Liver (tissue), 9 donors: ENCODE measurements around the gene KHNYN. TPM values are rescaled to one million over a fixed set of nuclear protein-coding genes. Genes with fewer than 3 reads are reported as not detected.

Experiments
- DNase-seq: peaks from one replicate; pipeline ENCODE4 v3.0.0-alpha.2; 2017; ENCODE audit warnings: low spot score
- H3K27ac ChIP-seq, 2 donors: one replicate each; pipeline ENCODE4 v1.7.0; 2013; ENCODE audit warnings: inconsistent platforms in 2 of 2, low read length in 2 of 2, control low read depth in 1 of 2, low read depth in 1 of 2, mild to moderate bottlenecking in 1 of 2
- H3K27me3 ChIP-seq, 4 donors: one replicate each; pipeline versions ENCODE4 v1.6.1 to v1.7.0; 2013; ENCODE audit warnings: low read length in 3 of 4, inconsistent platforms in 1 of 4, mild to moderate bottlenecking in 1 of 4, moderate library complexity in 1 of 4; ENCODE audit not compliant: control insufficient read depth in 4 of 4, insufficient read depth in 4 of 4
- H3K36me3 ChIP-seq, 4 donors: one replicate each; pipeline versions ENCODE4 v1.6.1 to v1.7.0; 2013; ENCODE audit warnings: low read length in 3 of 4, mild to moderate bottlenecking in 3 of 4, low read depth in 1 of 4, moderate library complexity in 1 of 4; ENCODE audit not compliant: control insufficient read depth in 4 of 4, insufficient read depth in 3 of 4
- H3K4me1 ChIP-seq, 4 donors: one replicate each; pipeline versions ENCODE4 v1.6.1 to v1.7.0; 2013; ENCODE audit warnings: low read length in 3 of 4, mild to moderate bottlenecking in 3 of 4, moderate library complexity in 1 of 4; ENCODE audit not compliant: control insufficient read depth in 4 of 4, insufficient read depth in 4 of 4
- H3K4me3 ChIP-seq, 3 donors: one replicate each; pipeline versions ENCODE4 v1.6.1 to v1.7.0; 2013; ENCODE audit warnings: low read length in 3 of 3, control low read depth in 1 of 3, low read depth in 1 of 3, mild to moderate bottlenecking in 1 of 3
- H3K9ac ChIP-seq, 2 donors: one replicate each; pipeline ENCODE4 v1.7.0; 2013; ENCODE audit warnings: low read length in 2 of 2, mild to moderate bottlenecking in 2 of 2, moderate library complexity in 2 of 2, control low read depth in 1 of 2, low read depth in 1 of 2
- H3K9me3 ChIP-seq, 4 donors: one replicate each; pipeline versions ENCODE4 v1.6.1 to v1.7.0; 2013; ENCODE audit warnings: low read length in 3 of 4; ENCODE audit not compliant: control insufficient read depth in 4 of 4
- ATF3 ChIP-seq: IDR thresholded peaks from 2 replicates; pipeline ENCODE4 v1.6.1; 2016; ENCODE audit warnings: antibody characterized with exemption
- CTCF ChIP-seq: fragments of 150-350 bp; IDR thresholded peaks from 2 replicates; pipeline ENCODE4 v1.5.1; 2017; ENCODE audit warnings: improper control_type of control experiment, low read depth, low read length; ENCODE audit not compliant: missing input control
- EGR1 ChIP-seq, 2 donors: IDR thresholded peaks; 2 replicates each; pipeline ENCODE4 v1.6.1; 2016 to 2018; ENCODE audit warnings: antibody characterized with exemption in 2 of 2, low read depth in 2 of 2
- FOXA1 ChIP-seq: IDR thresholded peaks from 2 replicates; pipeline ENCODE4 v1.6.1; 2016; ENCODE audit warnings: antibody characterized with exemption
- FOXA2 ChIP-seq: IDR thresholded peaks from 2 replicates; pipeline ENCODE4 v1.6.1; 2016; ENCODE audit warnings: antibody characterized with exemption
- GABPA ChIP-seq, 2 donors: IDR thresholded peaks in 1 of 2; conservative IDR thresholded peaks in 1 of 2; 2 replicates each; pipeline ENCODE4 v1.6.1; 2016; ENCODE audit warnings: antibody characterized with exemption in 2 of 2, mild to moderate bottlenecking in 1 of 2, moderate library complexity in 1 of 2
- HNF4A ChIP-seq, 2 donors: conservative IDR thresholded peaks; 2 replicates each; pipeline ENCODE4 v1.6.1; 2016; ENCODE audit warnings: antibody characterized with exemption in 2 of 2, mild to moderate bottlenecking in 2 of 2
- HNF4G ChIP-seq: IDR thresholded peaks from 2 replicates; pipeline ENCODE4 v1.6.1; 2016; ENCODE audit warnings: antibody characterized with exemption
- JUND ChIP-seq, 2 donors: IDR thresholded peaks; 2 replicates each; pipeline ENCODE4 v1.6.1; 2016; ENCODE audit warnings: antibody characterized with exemption in 2 of 2
- NR2F2 ChIP-seq: IDR thresholded peaks from 2 replicates; pipeline ENCODE4 v1.6.1; 2016; ENCODE audit warnings: antibody characterized with exemption
- RAD21 ChIP-seq, 2 donors: IDR thresholded peaks; 2 replicates each; pipeline ENCODE4 v1.6.1; 2016; ENCODE audit warnings: antibody characterized with exemption in 2 of 2, mild to moderate bottlenecking in 2 of 2
- RXRA ChIP-seq, 2 donors: IDR thresholded peaks; 2 replicates each; pipeline ENCODE4 v1.6.1; 2017 to 2018; ENCODE audit warnings: antibody characterized with exemption in 2 of 2, mild to moderate bottlenecking in 1 of 2
- SP1 ChIP-seq: IDR thresholded peaks from 2 replicates; pipeline ENCODE4 v1.6.1; 2018; ENCODE audit warnings: antibody characterized with exemption, mild to moderate bottlenecking
- TAF1 ChIP-seq: conservative IDR thresholded peaks from 2 replicates; pipeline ENCODE4 v1.6.1; 2016; ENCODE audit warnings: antibody characterized with exemption, mild to moderate bottlenecking
- YY1 ChIP-seq: IDR thresholded peaks from 2 replicates; pipeline ENCODE4 v1.6.1; 2016; ENCODE audit warnings: antibody characterized with exemption, mild to moderate bottlenecking
- ZBTB33 ChIP-seq: IDR thresholded peaks from 2 replicates; pipeline ENCODE4 v1.6.1; 2016; ENCODE audit warnings: antibody characterized with exemption
- WGBS: extraction: QIAGEN DNeasy Blood & Tissue Kit; methylation state at CpG from one replicate; pipeline ENCODE4 v1.1.7; 2013; 5-methylcytosine and 5-hydroxymethylcytosine counted together
- polyA plus RNA-seq, 2 donors: library from polyadenylated mRNA; stranded (reverse) in 1 of 2; unstranded in 1 of 2; fragments of 200-250 nt in 1 of 2; fragments of >200 nt in 1 of 2; fragmentation: Nextera tagmentation in 1 of 2; extraction: Ambion mirVana in 1 of 2; gene quantifications; one replicate each; pipeline versions ENCODE4 v1.2.1 to v1.2.3, GENCODE V29; 2013 to 2015
- total RNA-seq, 2 donors: library from RNA; depleted of rRNA; stranded (reverse); fragments of >200 nt; gene quantifications; one replicate each; pipeline ENCODE4 v1.2.3, GENCODE V29; 2014
- TF ChIP-seq, protein P1 (sequence below): IDR thresholded peaks from 2 replicates; pipeline ENCODE4 v1.6.1; 2016; ENCODE audit warnings: antibody characterized with exemption, mild to moderate bottlenecking
- donor health status: healthy.
- donor health status: healthy.
- donor health status: healthy.
- donor health status: healthy.
- donor health status: healthy.

Gene KHNYN
- total and polyA plus RNA-seq, 4 donors = 3.0 to 40.3 (median 24.6) TPM

DNA sequence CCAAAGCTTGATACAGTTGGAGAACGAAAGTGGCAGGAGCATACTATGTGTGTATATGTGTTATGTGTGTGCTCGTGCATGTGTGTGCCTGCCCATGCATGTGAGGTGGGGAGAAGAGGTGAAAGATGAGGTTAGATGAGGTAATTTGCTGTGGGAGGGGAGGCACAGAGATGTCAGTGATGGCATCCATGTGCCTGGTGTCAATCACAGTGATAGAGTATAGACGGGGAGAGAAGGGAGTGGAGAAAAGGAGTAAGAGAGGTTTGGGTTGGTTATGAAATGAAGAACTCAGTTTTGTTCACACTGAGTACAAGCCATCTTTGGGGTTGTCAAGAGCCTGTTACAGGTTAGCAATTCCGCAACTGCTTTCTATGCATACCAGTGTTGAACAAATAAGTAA lies 45.6 kb upstream of the KHNYN start:
- Histone ChIP-seq H3K4me3 (no peak overlapping the region), H3K4me1 (peaks cover 2 to 9% (median 7%) of the 10 kb centered on the region in 4 donors), H3K9me3 (no peaks in the 10 kb centered on the region), H3K27me3 (no peaks in the 10 kb centered on the region), H3K9ac (no peak overlapping the region), H3K36me3 (no peaks in the 10 kb centered on the region), H3K27ac (no peak overlapping the region)
- WGBS = 96% methylated on average over 4 of the region's 4 CpGs
- TF ChIP-seq JUND (IDR thresholded peaks at IDR 0.05) (no peak), CTCF (no peak), SP1 (no peak), HNF4G (no peak), ATF3 (no peak), RAD21 (IDR thresholded peaks at IDR 0.05) (no peak), FOXA2 (no peak), FOXA1 (no peak), YY1 (no peak), RXRA (IDR thresholded peaks at IDR 0.05) (no peak), EGR1 (IDR thresholded peaks at IDR 0.05; ENCODE audit: low read depth in 2 of 2) (no peak), HNF4A (conservative IDR thresholded peaks at IDR 0.05) (no peak), TAF1 (no peak), ZBTB33 (no peak), GABPA (IDR thresholded peaks at IDR 0.05 in 1 of 2, conservative IDR thresholded peaks at IDR 0.05 in 1 of 2) (no peak)
- TF ChIP-seq, protein P1, sequence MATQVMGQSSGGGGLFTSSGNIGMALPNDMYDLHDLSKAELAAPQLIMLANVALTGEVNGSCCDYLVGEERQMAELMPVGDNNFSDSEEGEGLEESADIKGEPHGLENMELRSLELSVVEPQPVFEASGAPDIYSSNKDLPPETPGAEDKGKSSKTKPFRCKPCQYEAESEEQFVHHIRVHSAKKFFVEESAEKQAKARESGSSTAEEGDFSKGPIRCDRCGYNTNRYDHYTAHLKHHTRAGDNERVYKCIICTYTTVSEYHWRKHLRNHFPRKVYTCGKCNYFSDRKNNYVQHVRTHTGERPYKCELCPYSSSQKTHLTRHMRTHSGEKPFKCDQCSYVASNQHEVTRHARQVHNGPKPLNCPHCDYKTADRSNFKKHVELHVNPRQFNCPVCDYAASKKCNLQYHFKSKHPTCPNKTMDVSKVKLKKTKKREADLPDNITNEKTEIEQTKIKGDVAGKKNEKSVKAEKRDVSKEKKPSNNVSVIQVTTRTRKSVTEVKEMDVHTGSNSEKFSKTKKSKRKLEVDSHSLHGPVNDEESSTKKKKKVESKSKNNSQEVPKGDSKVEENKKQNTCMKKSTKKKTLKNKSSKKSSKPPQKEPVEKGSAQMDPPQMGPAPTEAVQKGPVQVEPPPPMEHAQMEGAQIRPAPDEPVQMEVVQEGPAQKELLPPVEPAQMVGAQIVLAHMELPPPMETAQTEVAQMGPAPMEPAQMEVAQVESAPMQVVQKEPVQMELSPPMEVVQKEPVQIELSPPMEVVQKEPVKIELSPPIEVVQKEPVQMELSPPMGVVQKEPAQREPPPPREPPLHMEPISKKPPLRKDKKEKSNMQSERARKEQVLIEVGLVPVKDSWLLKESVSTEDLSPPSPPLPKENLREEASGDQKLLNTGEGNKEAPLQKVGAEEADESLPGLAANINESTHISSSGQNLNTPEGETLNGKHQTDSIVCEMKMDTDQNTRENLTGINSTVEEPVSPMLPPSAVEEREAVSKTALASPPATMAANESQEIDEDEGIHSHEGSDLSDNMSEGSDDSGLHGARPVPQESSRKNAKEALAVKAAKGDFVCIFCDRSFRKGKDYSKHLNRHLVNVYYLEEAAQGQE = no peak
- no peak for DNase-seq

GRCh38 chr14:24385524-24385923 lies 44.2 kb upstream of the KHNYN start:
- Histone ChIP-seq H3K27ac (no peak overlapping the region), H3K4me3 (no peak overlapping the region), H3K36me3 (no peaks in the 10 kb centered on the region), H3K4me1 (peaks cover 2 to 9% (median 7%) of the 10 kb centered on the region in 4 donors), H3K27me3 (no peaks in the 10 kb centered on the region), H3K9me3 (no peaks in the 10 kb centered on the region), H3K9ac (no peak overlapping the region)
- TF ChIP-seq NR2F2 (no peak), HNF4G (no peak)
- no peak for DNase-seq
- 83% methylated on average over 4 of the region's 4 CpGs for WGBS
